CD1c-positive myeloid dendritic cell (primary cell): ENCODE data around the gene KCNIP4.
"Not testable (repeated sequence)": the region's sequence is repeated elsewhere in the genome, so short reads cannot be mapped to it uniquely, and the experiment has no call there.

Experiments used
- DNase-seq: peaks from one replicate; pipeline ENCODE4 v3.0.0-alpha.2; 2016; ENCODE audit errors: extremely low spot score

Gene KCNIP4

GRCh38 chr4:21948347-21949072 lies at the start of gene KCNIP4:
Gene KCNIP4 (minus strand): TSS chr4:21948772.
- DNase-seq: no peak

- DNase-seq: not testable (repeated sequence)
These were observed 48.0 kb upstream of the KCNIP4 start for GRCh38 chr4:21996618-21997017.

GRCh38 chr4:21992330-21992729 lies 43.8 kb upstream of the KCNIP4 start:
- DNase-seq: no peak

- DNase-seq: no peak
These were observed 43.0 kb upstream of the KCNIP4 start for GRCh38 chr4:21991562-21991961.

GRCh38 chr4:21991050-21991449 lies 42.5 kb upstream of the KCNIP4 start:
- no peak for DNase-seq

- no peak for DNase-seq
These were observed 40.8 kb upstream of the KCNIP4 start for GRCh38 chr4:21989351-21989750.

GRCh38 chr4:21986307-21986706 lies 37.7 kb upstream of the KCNIP4 start:
- no peak for DNase-seq

GRCh38 chr4:21982087-21982486 lies 33.5 kb upstream of the KCNIP4 start:
- DNase-seq: no peak

GRCh38 chr4:21979196-21979595 lies 30.6 kb upstream of the KCNIP4 start:
- no peak for DNase-seq

- DNase-seq: no peak
These were observed 27.6 kb upstream of the KCNIP4 start for GRCh38 chr4:21976166-21976565.

GRCh38 chr4:21973850-21974249 lies 25.3 kb upstream of the KCNIP4 start:
- DNase-seq: no peak

GRCh38 chr4:21964762-21965319 lies 16.3 kb upstream of the KCNIP4 start:
- DNase-seq: no peak

GRCh38 chr4:21962691-21963090 lies 14.1 kb upstream of the KCNIP4 start:
- no peak for DNase-seq

GRCh38 chr4:21960793-21961192 lies 12.2 kb upstream of the KCNIP4 start:
- DNase-seq: no peak

- no peak for DNase-seq
These were observed 6.3 kb upstream of the KCNIP4 start for GRCh38 chr4:21954916-21955315.

- DNase-seq: no peak
These were observed 5.1 kb upstream of the KCNIP4 start for GRCh38 chr4:21953653-21954052.

- DNase-seq: peak; percentile 2
These were observed 4.0 kb upstream of the KCNIP4 start for GRCh38 chr4:21952549-21952948.

GRCh38 chr4:21949073-21949457 lies 493 bp upstream of the KCNIP4 start:
- no peak for DNase-seq

- DNase-seq: no peak
These were observed 703 bp downstream of the KCNIP4 start for GRCh38 chr4:21947791-21948346.

GRCh38 chr4:21946858-21947257 lies 1.7 kb downstream of the KCNIP4 start:
- no peak for DNase-seq

GRCh38 chr4:21921526-21922180 lies 26.9 kb downstream of the KCNIP4 start:
- no peak for DNase-seq

GRCh38 chr4:21915761-21916160 lies 32.8 kb downstream of the KCNIP4 start:
- no peak for DNase-seq

GRCh38 chr4:21901831-21902230 lies 46.7 kb downstream of the KCNIP4 start:
- DNase-seq: no peak
